GM19193 (cell line): Measurements from ENCODE around the gene PTH1R.

Source experiments
- POLR2A ChIP-seq: IDR thresholded peaks from 4 replicates; pipeline ENCODE4 v1.6.1; 2011; ENCODE audit not compliant: insufficient read depth, insufficient read length; ENCODE audit errors: extremely low read depth

Gene PTH1R

GRCh38 chr3:46880884-46881595 is 3.5 kb downstream of the PTH1R start:
- no peak for TF ChIP-seq POLR2A

- TF ChIP-seq POLR2A, result no peak
Measured at GRCh38 chr3:46881596-46882376, 4.3 kb downstream of the PTH1R start.

- no peak for TF ChIP-seq POLR2A
Measured at GRCh38 chr3:46882377-46883053, 5.0 kb downstream of the PTH1R start.

- no peak for TF ChIP-seq POLR2A
Measured at GRCh38 chr3:46883054-46883829, 5.7 kb downstream of the PTH1R start.

GRCh38 chr3:46883830-46884185 is 6.3 kb downstream of the PTH1R start:
- no peak for TF ChIP-seq POLR2A

GRCh38 chr3:46884427-46884826 is 6.9 kb downstream of the PTH1R start:
- no peak for TF ChIP-seq POLR2A

- no peak for TF ChIP-seq POLR2A
Measured at GRCh38 chr3:46884929-46885328, 7.4 kb downstream of the PTH1R start.

GRCh38 chr3:46885612-46886011 is 8.1 kb downstream of the PTH1R start:
- TF ChIP-seq POLR2A, result no peak

- TF ChIP-seq POLR2A, result no peak
Measured at GRCh38 chr3:46887980-46888494, 10.5 kb downstream of the PTH1R start.

- no peak for TF ChIP-seq POLR2A
Measured at GRCh38 chr3:46888705-46889104, 11.2 kb downstream of the PTH1R start.

GRCh38 chr3:46889381-46890110 is 12.0 kb downstream of the PTH1R start:
- TF ChIP-seq POLR2A, result no peak

- no peak for TF ChIP-seq POLR2A
Measured at GRCh38 chr3:46890132-46890531, 12.6 kb downstream of the PTH1R start.

GRCh38 chr3:46891132-46891531 is 13.6 kb downstream of the PTH1R start:
- no peak for TF ChIP-seq POLR2A

GRCh38 chr3:46892285-46893145 is 15.0 kb downstream of the PTH1R start:
- no peak for TF ChIP-seq POLR2A

- no peak for TF ChIP-seq POLR2A
Measured at GRCh38 chr3:46893146-46893748, 15.7 kb downstream of the PTH1R start.
